H1 (cell line): ENCODE measurements around the gene PEPD. TPM values are rescaled to one million over a fixed set of nuclear protein-coding genes. Genes with fewer than 3 reads are reported as not detected.

Experiments used
- CTCF ChIA-PET: fragments of 300-600 bp; sonication (Branson Sonifier 250); formaldehyde crosslinking; loops from one replicate; lab custom pipeline; 2021; ENCODE audit not compliant: partially characterized antibody; lab: Charles Lee
- POLR2A ChIA-PET: fragments of 300-600 bp; sonication (Branson Sonifier 250); formaldehyde crosslinking; loops from one replicate; lab custom pipeline; 2021; ENCODE audit warnings: inconsistent platforms; ENCODE audit not compliant: partially characterized antibody; lab: Charles Lee
- DNase-seq, 2 experiments: peaks; one replicate each; pipeline versions ENCODE4 v3.0.0 to v3.0.0-alpha.2; 2010 to 2022; ENCODE audit warnings: low spot score in 2 of 2, low read depth in 1 of 2, mixed read lengths in 1 of 2
- FAIRE-seq: peaks from 2 replicates; lab custom pipeline; 2011; peaks lifted over from hg19 to GRCh38; lab: Jason Lieb, UNC
- H2AFZ ChIP-seq: 2 replicates; pipeline ENCODE4 v1.8.1; 2012; ENCODE audit warnings: low read length, inconsistent platforms
- H2AK5ac ChIP-seq: 2 replicates; pipeline ENCODE4 v1.6.1; 2013; ENCODE audit warnings: low read depth, low read length
- H2BK120ac ChIP-seq: replicated peaks from 2 replicates; pipeline ENCODE3; 2013; ENCODE audit warnings: low read depth, low read length, inconsistent platforms
- H2BK12ac ChIP-seq: 2 replicates; pipeline ENCODE4 v1.6.1; 2013; ENCODE audit warnings: low read depth, low read length
- H2BK15ac ChIP-seq: 2 replicates; pipeline ENCODE4 v1.6.1; 2013; ENCODE audit warnings: low read length
- H2BK20ac ChIP-seq: 2 replicates; pipeline ENCODE4 v1.6.1; 2013; ENCODE audit warnings: low read length
- H2BK5ac ChIP-seq: 2 replicates; pipeline ENCODE4 v1.6.1; 2013; ENCODE audit warnings: low read depth, low read length
- H3K14ac ChIP-seq: 2 replicates; pipeline ENCODE4 v1.6.1; 2013; ENCODE audit warnings: inconsistent platforms; ENCODE audit not compliant: insufficient read length
- H3K18ac ChIP-seq: 2 replicates; pipeline ENCODE4 v1.6.1; 2013; ENCODE audit warnings: low read length; ENCODE audit errors: extremely low read depth
- H3K23ac ChIP-seq: 2 replicates; pipeline ENCODE4 v1.6.1; 2013; ENCODE audit warnings: inconsistent platforms; ENCODE audit not compliant: insufficient read length
- H3K23me2 ChIP-seq: 2 replicates; pipeline ENCODE4 v1.6.1; 2013; ENCODE audit warnings: low read depth, low read length
- H3K27ac ChIP-seq: 2 replicates; pipeline ENCODE4 v1.6.1; 2011; ENCODE audit warnings: low read depth, low read length, inconsistent platforms
- H3K27me3 ChIP-seq, 4 experiments: replicated peaks in 1 of 4; 1 replicate in 1 of 4; 2 replicates in 3 of 4; pipeline versions ENCODE4 v1.6.1 to v1.8.1; 2011 to 2013; ENCODE audit warnings: low read length in 3 of 4, mild to moderate bottlenecking in 3 of 4, inconsistent platforms in 2 of 4, mixed read lengths in 2 of 4, moderate library complexity in 1 of 4; ENCODE audit not compliant: control insufficient read depth in 3 of 4, insufficient read depth in 3 of 4; ENCODE audit errors: extremely low read depth in 1 of 4
- H3K36me3 ChIP-seq, 4 experiments: 2 replicates each; pipeline versions ENCODE4 v1.6.1 to v1.8.1; 2011 to 2013; ENCODE audit warnings: mild to moderate bottlenecking in 4 of 4, low read length in 3 of 4, moderate library complexity in 2 of 4, control low read depth in 1 of 4, inconsistent platforms in 1 of 4; ENCODE audit not compliant: insufficient read depth in 4 of 4, control insufficient read depth in 2 of 4
- H3K4ac ChIP-seq: replicated peaks from 2 replicates; pipeline ENCODE3; 2013; ENCODE audit warnings: low read length, low read depth, mixed read lengths, inconsistent platforms; ENCODE audit not compliant: insufficient read length
- H3K4me1 ChIP-seq, 4 experiments: replicated peaks in 1 of 4; 1 replicate in 1 of 4; 2 replicates in 3 of 4; pipeline versions ENCODE4 v1.6.1 to v1.8.1; 2011 to 2013; ENCODE audit warnings: low read length in 3 of 4, inconsistent platforms in 2 of 4, mixed read lengths in 1 of 4; ENCODE audit not compliant: insufficient read depth in 4 of 4, control insufficient read depth in 3 of 4
- H3K4me2 ChIP-seq, 2 experiments: 2 replicates each; pipeline versions ENCODE4 v1.6.1 to v1.8.1; 2011 to 2013; ENCODE audit warnings: low read depth in 2 of 2, low read length in 2 of 2, control low read depth in 1 of 2, inconsistent platforms in 1 of 2, mild to moderate bottlenecking in 1 of 2; ENCODE audit not compliant: insufficient read depth in 1 of 2
- H3K4me3 ChIP-seq, 4 experiments: fragments of 200-600, 300-600 bp in 1 of 4; sonication (generic), shearing (Covaris generic), sonication (Bioruptor Twin) in 1 of 4; 2 replicates each; pipeline versions ENCODE4 v1.5.1 to v1.8.1; 2011 to 2016; ENCODE audit warnings: low read length in 4 of 4, low read depth in 3 of 4, control low read depth in 2 of 4, inconsistent platforms in 2 of 4, mild to moderate bottlenecking in 2 of 4, mixed read lengths in 1 of 4, moderate library complexity in 1 of 4; ENCODE audit not compliant: insufficient read depth in 2 of 4; ENCODE audit errors: extremely low read depth in 1 of 4
- H3K56ac ChIP-seq: replicated peaks from 2 replicates; pipeline ENCODE3; 2013; ENCODE audit warnings: low read depth, mild to moderate bottlenecking, mixed read lengths, low read length, inconsistent platforms; ENCODE audit not compliant: insufficient read length
- H3K79me1 ChIP-seq: 2 replicates; pipeline ENCODE4 v1.6.1; 2013; ENCODE audit warnings: low read depth, low read length, control low read depth
- H3K79me2 ChIP-seq, 2 experiments: 2 replicates each; pipeline versions ENCODE4 v1.6.1 to v1.8.1; 2012 to 2013; ENCODE audit warnings: low read length in 2 of 2, mild to moderate bottlenecking in 2 of 2, inconsistent platforms in 1 of 2; ENCODE audit not compliant: insufficient read depth in 2 of 2, control insufficient read depth in 1 of 2
- H3K9ac ChIP-seq, 4 experiments: replicated peaks in 1 of 4; 1 replicate in 1 of 4; 2 replicates in 3 of 4; pipeline versions ENCODE4 v1.6.1 to v1.8.1; 2011 to 2013; ENCODE audit warnings: low read depth in 3 of 4, low read length in 3 of 4, control low read depth in 2 of 4, mild to moderate bottlenecking in 2 of 4, moderate library complexity in 2 of 4, inconsistent platforms in 1 of 4; ENCODE audit errors: extremely low read depth in 1 of 4
- H3K9me3 ChIP-seq, 2 experiments: 2 replicates each; pipeline versions ENCODE4 v1.6.1 to v1.8.1; 2012 to 2013; ENCODE audit warnings: mild to moderate bottlenecking in 2 of 2, moderate library complexity in 2 of 2, control low read depth in 1 of 2, inconsistent platforms in 1 of 2, low read depth in 1 of 2, low read length in 1 of 2, mixed read lengths in 1 of 2; ENCODE audit not compliant: insufficient read depth in 2 of 2
- H4K20me1 ChIP-seq, 2 experiments: replicated peaks in 1 of 2; 2 replicates each; pipeline versions ENCODE3 to v1.8.1; 2011 to 2013; ENCODE audit warnings: inconsistent platforms in 2 of 2, low read length in 2 of 2, mild to moderate bottlenecking in 1 of 2; ENCODE audit not compliant: insufficient read depth in 2 of 2, control insufficient read depth in 1 of 2
- H4K5ac ChIP-seq: 2 replicates; pipeline ENCODE4 v1.6.1; 2013; ENCODE audit warnings: low read length, low read depth, mixed read lengths, inconsistent platforms; ENCODE audit not compliant: insufficient read length
- H4K8ac ChIP-seq: 2 replicates; pipeline ENCODE4 v1.8.0; 2013; ENCODE audit warnings: mild to moderate bottlenecking, moderate library complexity, low read length, inconsistent platforms; ENCODE audit not compliant: insufficient read depth; ENCODE audit errors: extremely low read depth
- H4K91ac ChIP-seq: replicated peaks from 2 replicates; pipeline ENCODE3; 2013; ENCODE audit warnings: low read length, mixed read lengths, inconsistent platforms; ENCODE audit not compliant: insufficient read length
- CBX5 ChIP-seq: fragments of 300-800, 300-1000 bp; sonication (generic); IDR thresholded peaks from 2 replicates; pipeline ENCODE4 v1.7.1; 2016; ENCODE audit warnings: antibody characterized with exemption, low read length, low read depth
- EZH2 ChIP-seq: fragments of 200-600 bp; sonication (generic); IDR thresholded peaks from 2 replicates; pipeline ENCODE4 v1.7.1; 2012; ENCODE audit warnings: low read depth, mild to moderate bottlenecking, moderate library complexity, low read length, inconsistent platforms; ENCODE audit not compliant: severe bottlenecking
- MAFK ChIP-seq: IDR thresholded peaks from 2 replicates; pipeline ENCODE4 v1.6.1; 2012; ENCODE audit warnings: low read depth, mild to moderate bottlenecking, improper control_type of control experiment, low read length
- RFX5 ChIP-seq: IDR thresholded peaks from 2 replicates; pipeline ENCODE4 v1.6.1; 2011; ENCODE audit warnings: low read depth, low read length, improper control_type of control experiment, borderline replicate concordance
- SP2 ChIP-seq: IDR thresholded peaks from 2 replicates; pipeline ENCODE4 v1.6.1; 2012; ENCODE audit warnings: mild to moderate bottlenecking, low read length, inconsistent platforms
- WGBS, 2 experiments: shearing (Covaris generic) in 1 of 2; methylation state at CpG; one replicate each; pipeline versions ENCODE4 v1.1.6 to v1.1.7; 2013 to 2015; ENCODE audit warnings: low lambda C conversion rate in 2 of 2, mixed read lengths in 2 of 2, inconsistent platforms in 1 of 2, low coverage in 1 of 2, missing lambda C conversion rate in 1 of 2; ENCODE audit not compliant: insufficient replicate concordance in 2 of 2, insufficient coverage in 1 of 2, insufficient read length in 1 of 2; ENCODE audit errors: extremely low coverage in 1 of 2, missing lambda C conversion rate in 1 of 2; 5-methylcytosine and 5-hydroxymethylcytosine counted together
- polyA plus RNA-seq, 7 experiments: library from polyadenylated mRNA; depleted of rRNA in 3 of 7; stranded (reverse) in 5 of 7; unstranded in 2 of 7; fragments of >200 nt in 5 of 7; fragments of 200-250 nt in 2 of 7; gene quantifications; 1 replicate in 5 of 7; 2 replicates in 1 of 7; 4 replicates in 1 of 7; pipeline versions ENCODE4 v1.2.1 to v1.2.3, GENCODE V29; 2011 to 2013; ENCODE audit warnings: missing spikeins in 2 of 7, mixed read lengths in 2 of 7
- total RNA-seq: library from RNA; stranded (reverse); fragmentation: NEBNext Ultra II Directional; extraction: Animal tissue kit (Norgen Biotek cat#: 25700); gene quantifications from 2 replicates; pipeline ENCODE4 v1.2.1, GENCODE V29; 2021

Gene PEPD
- total and polyA plus RNA-seq, 2 of the 8 experiments (the other 6 are each of a cell fraction or from before 2014, with no cell fraction given), result 84.1 to 178 TPM

DNA sequence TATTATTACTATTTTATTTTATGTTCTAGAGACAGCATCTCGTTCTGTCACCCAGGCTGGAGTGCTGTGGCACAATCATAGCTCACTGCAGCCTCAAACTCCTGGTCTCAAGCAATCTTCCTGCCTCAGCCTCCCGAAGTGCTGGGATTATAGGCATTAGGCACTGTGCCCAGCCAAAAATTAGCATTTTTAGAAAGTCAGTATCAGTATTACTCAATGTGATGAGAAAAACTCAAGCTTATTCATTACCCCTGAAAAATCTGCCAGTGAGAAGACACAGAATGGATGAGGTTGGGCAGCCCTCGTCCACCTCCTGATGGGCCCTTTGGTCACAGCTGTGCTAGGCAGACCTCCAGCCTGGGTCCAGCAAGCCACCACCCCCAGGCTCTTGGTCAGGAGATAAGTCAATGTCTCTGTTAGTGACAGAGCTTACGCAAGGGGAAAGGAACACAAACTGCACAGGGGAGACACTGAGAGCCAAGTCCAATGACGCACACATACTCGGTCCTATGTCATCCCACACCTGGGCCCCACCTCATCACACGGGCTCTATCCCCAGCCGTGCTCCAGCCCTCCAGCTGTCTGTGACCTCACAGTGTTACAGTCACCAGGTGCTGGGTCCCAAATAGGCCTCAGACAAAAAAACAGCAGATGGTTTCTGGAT lies 19.8 kb downstream of the PEPD start:
- Histone ChIP-seq H3K18ac (no peak overlapping the region; the same call in 1 of the 2 replicates), H3K14ac (no peak overlapping the region), H2BK20ac (no peak overlapping the region), H3K4ac (no peak overlapping the region), H3K4me2 (no peak overlapping the region), H4K91ac (no peak overlapping the region), H3K79me1 (peaks cover 11% of the 10 kb centered on the region), H3K27me3 (no peaks in the 10 kb centered on the region), H3K36me3 (peaks cover 0 to 6% (median 0%) of the 10 kb centered on the region in 4 experiments; a peak in 3 of 8 replicates), H3K4me3 (no peak overlapping the region), H3K23ac (no peak overlapping the region), H3K4me1 (peaks cover 0 to 4% (median 0%) of the 10 kb centered on the region in 4 experiments; a peak in 1 of 7 replicates), H2BK120ac (no peak overlapping the region), H3K56ac (no peak overlapping the region), H3K23me2 (peaks cover 14% of the 10 kb centered on the region; the same call in 1 of the 2 replicates), H2BK5ac (no peak overlapping the region), H3K79me2 (peaks cover 0 to 3% of the 10 kb centered on the region in 2 experiments; a peak in 1 of 4 replicates), H4K5ac (no peak overlapping the region), H3K27ac (no peak overlapping the region), H2AK5ac (no peak overlapping the region), H2BK12ac (no peak overlapping the region), H4K8ac (no peak overlapping the region), H2BK15ac (no peak overlapping the region), H2AFZ (no peak overlapping the region), H3K9me3 (no peaks in the 10 kb centered on the region), H3K9ac (no peak overlapping the region), H4K20me1 (peaks cover 2 to 21% of the 10 kb centered on the region in 2 experiments)
- ChIA-PET POLR2A (interaction anchor here (1.1 kb wide), 1 partner anchor 19 kb away, joined by 3 read pairs; no protein-coding TSS in a partner anchor), CTCF (interaction anchor here (1.1 kb wide), 1 partner anchor 11 kb away, joined by 3 read pairs; no protein-coding TSS in a partner anchor)
- DNase-seq (no peak), FAIRE-seq (no peak)
- 90% methylated on average over 8 of the region's 8 CpGs; no CpG with 5 or more reads in 1 of the 2 experiments for WGBS, 2 experiments
- TF ChIP-seq MAFK (no peak), EZH2 (no peak), RFX5 (no peak), CBX5 (no peak), SP2 (no peak)
